ENCODE results near the gene LHX3. TPM values are rescaled to one million over a fixed set of nuclear protein-coding genes. Genes with fewer than 3 reads are reported as not detected.

The LHX3 gene
- total and polyA plus RNA-seq, 2 of the 8 experiments (the other 6 are each of a cell fraction or from before 2014, with no cell fraction given) = 0.02 TPM; not detected in 1

DNA sequence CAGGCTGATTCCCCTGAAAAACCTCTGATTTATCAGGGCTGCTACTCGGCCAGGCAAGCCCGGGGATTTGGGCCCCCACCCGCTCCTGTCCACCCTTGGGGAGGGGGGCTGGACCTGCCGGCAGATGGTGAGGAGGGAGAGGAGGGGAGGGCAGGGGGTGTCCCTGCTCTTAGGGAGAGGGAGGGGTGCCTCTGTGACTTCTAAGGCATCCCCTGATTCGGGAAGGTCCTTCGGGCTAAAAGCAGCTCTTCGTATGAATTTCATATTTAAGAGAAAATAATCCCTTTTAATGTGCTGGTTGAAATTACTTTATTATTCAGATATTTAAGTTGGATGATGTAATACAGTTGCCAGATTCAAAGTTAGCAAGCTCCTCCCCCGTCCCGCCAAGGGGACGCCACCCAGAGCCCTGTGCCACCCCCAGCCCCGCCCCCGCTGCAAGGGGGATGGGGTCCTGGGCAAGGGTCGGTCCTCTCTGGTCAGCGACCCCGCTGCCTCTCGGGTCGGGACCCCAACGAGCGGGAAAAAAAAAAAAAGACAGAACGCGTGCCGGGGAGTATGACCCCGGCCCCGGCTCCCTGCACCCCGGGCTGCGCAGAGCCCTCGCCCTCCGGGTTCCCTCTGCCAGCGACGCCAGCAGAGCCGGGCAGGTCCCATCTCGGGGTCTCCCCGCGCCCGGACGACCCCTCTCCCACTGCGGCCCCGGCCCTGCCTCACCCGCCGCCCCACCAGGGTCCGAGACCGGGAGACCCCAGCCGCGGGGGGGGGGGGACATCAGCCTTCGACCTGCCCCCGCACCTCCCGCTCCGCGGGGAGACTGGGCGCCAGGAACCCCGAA, 12.4 kb downstream of the LHX3 start:
- Histone ChIP-seq H3K23ac (ENCODE audit: insufficient read length) (no peak overlapping the region), H4K20me1 (replicated peaks in 1 of 2; ENCODE audit: control insufficient read depth in 1 of 2, insufficient read depth in 2 of 2, low read length in 2 of 2) (peaks cover 5 to 10% of the 10 kb centered on the region in 2 experiments), H4K5ac (ENCODE audit: insufficient read length, low read depth, low read length) (no peak overlapping the region), H3K79me2 (ENCODE audit: control insufficient read depth in 1 of 2, insufficient read depth in 2 of 2, low read length in 2 of 2) (no peaks in the 10 kb centered on the region), H2BK5ac (ENCODE audit: low read depth, low read length) (no peak overlapping the region), H2AK5ac (ENCODE audit: low read depth, low read length) (no peak overlapping the region), H3K4ac (replicated peaks; ENCODE audit: insufficient read length, low read depth, low read length) (no peak overlapping the region), H3K9ac (replicated peaks in 1 of 4; ENCODE audit: extremely low read depth in 1 of 4, low read depth in 3 of 4, low read length in 3 of 4) (no peak overlapping the region), H3K36me3 (ENCODE audit: control insufficient read depth in 2 of 4, insufficient read depth in 4 of 4, low read length in 3 of 4) (peaks cover 0 to 7% (median 0%) of the 10 kb centered on the region in 4 experiments; a peak in 1 of 8 replicates), H3K79me1 (ENCODE audit: low read depth, low read length) (no peaks in the 10 kb centered on the region), H3K4me3 (ENCODE audit: extremely low read depth in 1 of 4, insufficient read depth in 2 of 4, low read depth in 3 of 4, low read length in 4 of 4) (peak overlapping the region in 1 of 4 experiments; percentile 58; a peak in 4 of 8 replicates), H2AFZ (ENCODE audit: low read length) (no peak overlapping the region), H3K56ac (replicated peaks; ENCODE audit: insufficient read length, low read depth, low read length) (no peak overlapping the region), H3K4me2 (ENCODE audit: insufficient read depth in 1 of 2, low read depth in 2 of 2, low read length in 2 of 2) (peak overlapping the region; percentile 59 to 72), H4K91ac (replicated peaks; ENCODE audit: insufficient read length, low read length) (no peak overlapping the region), H3K14ac (ENCODE audit: insufficient read length) (no peak overlapping the region), H4K8ac (ENCODE audit: extremely low read depth, insufficient read depth, low read length) (no peak overlapping the region), H3K27ac (ENCODE audit: low read depth, low read length) (no peak overlapping the region), H3K18ac (ENCODE audit: extremely low read depth, low read length) (no peak overlapping the region; the same call in 1 of the 2 replicates), H3K9me3 (ENCODE audit: insufficient read depth in 2 of 2, low read depth in 1 of 2, low read length in 1 of 2) (no peaks in the 10 kb centered on the region), H2BK20ac (ENCODE audit: low read length) (no peak overlapping the region), H3K23me2 (ENCODE audit: low read depth, low read length) (peaks cover 7% of the 10 kb centered on the region; the same call in 1 of the 2 replicates), H3K27me3 (replicated peaks in 1 of 4; ENCODE audit: control insufficient read depth in 3 of 4, extremely low read depth in 1 of 4, insufficient read depth in 3 of 4, low read length in 3 of 4) (peaks cover 59 to 78% (median 75%) of the 10 kb centered on the region in 4 experiments), H2BK12ac (ENCODE audit: low read depth, low read length) (peak overlapping the region; percentile 50; the same call in 1 of the 2 replicates), H3K4me1 (replicated peaks in 1 of 4; ENCODE audit: control insufficient read depth in 3 of 4, insufficient read depth in 4 of 4, low read length in 3 of 4) (peaks cover 3 to 27% (median 18%) of the 10 kb centered on the region in 4 experiments), H2BK120ac (replicated peaks; ENCODE audit: low read depth, low read length) (no peak overlapping the region), H2BK15ac (ENCODE audit: low read length) (no peak overlapping the region)
- FAIRE-seq (no peak), DNase-seq (ENCODE audit: low read depth in 1 of 2, low spot score in 2 of 2) (no peak)
- POLR2A ChIA-PET (ENCODE audit: partially characterized antibody) = interaction anchor here (1.0 to 2.3 kb wide), 6 partner anchors 10 to 60 kb away, joined by 3 to 9 read pairs (median 4); partner anchors contain the start of gene LHX3
- no peak for TF ChIP-seq CEBPB (IDR thresholded peaks at IDR 0.05; ENCODE audit: low read depth, low read length)
- TF ChIP-seq E2F6 (IDR thresholded peaks at IDR 0.05) = peak; percentile 59
- TF ChIP-seq EGR1 (IDR thresholded peaks at IDR 0.05; ENCODE audit: borderline replicate concordance, low read depth, low read length) = no peak
- WGBS, 2 experiments (ENCODE audit: extremely low coverage in 1 of 2, insufficient coverage in 1 of 2, insufficient read length in 1 of 2, insufficient replicate concordance in 2 of 2, low coverage in 1 of 2, low lambda C conversion rate in 2 of 2, missing lambda C conversion rate in 1 of 2) = 7% methylated on average over 21 of the region's 51 CpGs; no CpG with 5 or more reads in 1 of the 2 experiments
- CTCF ChIA-PET (ENCODE audit: partially characterized antibody) = interaction anchor here (0.9 to 3.5 kb wide), 8 partner anchors 10 to 58 kb away, joined by 3 to 18 read pairs (median 4); no protein-coding TSS in a partner anchor

Data from H1 (cell line).